Activated gamma-delta T cell treated with anti-CD3 and anti-CD28 coated beads, Interleukin-2, amount 50 U/mL, for 16 hours (primary cell): Measurements from ENCODE around the gene KCP.

Source experiments
- DNase-seq: peaks from one replicate; pipeline ENCODE4 v3.0.0-alpha.2; 2020; ENCODE audit warnings: low read depth

KCP gene

GRCh38 chr7:128827971-128828711, 82.4 kb downstream of the KCP start:
- DNase-seq = no peak

GRCh38 chr7:128827248-128827958, 83.1 kb downstream of the KCP start:
- no peak for DNase-seq

GRCh38 chr7:128826916-128827247, 83.6 kb downstream of the KCP start:
- no peak for DNase-seq
